HEK293T (cell line): ENCODE measurements around the gene UBL4A.

Experiments used
- ARNT ChIP-seq: fragments of 450-650 bp; IDR thresholded peaks from 2 replicates; pipeline ENCODE4 v1.6.1; 2017; ENCODE audit warnings: mild to moderate bottlenecking
- FOXK2 ChIP-seq: fragments of 450-650 bp; IDR thresholded peaks from 2 replicates; pipeline ENCODE4 v1.6.1; 2016; ENCODE audit warnings: mild to moderate bottlenecking
- FOXM1 ChIP-seq: fragments of 450-650 bp; IDR thresholded peaks from 2 replicates; pipeline ENCODE4 v1.6.1; 2017; ENCODE audit warnings: mild to moderate bottlenecking, borderline replicate concordance
- HDGF ChIP-seq: fragments of 450-650 bp; IDR thresholded peaks from 2 replicates; pipeline ENCODE4 v1.6.1; 2017; ENCODE audit warnings: antibody characterized with exemption, borderline replicate concordance
- SUZ12 ChIP-seq: fragments of 450-650 bp; IDR thresholded peaks from 2 replicates; pipeline ENCODE4 v1.6.1; 2016; ENCODE audit warnings: mild to moderate bottlenecking
- ZNF384 ChIP-seq: fragments of 450-650 bp; IDR thresholded peaks from 2 replicates; pipeline ENCODE4 v1.6.1; 2016

DNA sequence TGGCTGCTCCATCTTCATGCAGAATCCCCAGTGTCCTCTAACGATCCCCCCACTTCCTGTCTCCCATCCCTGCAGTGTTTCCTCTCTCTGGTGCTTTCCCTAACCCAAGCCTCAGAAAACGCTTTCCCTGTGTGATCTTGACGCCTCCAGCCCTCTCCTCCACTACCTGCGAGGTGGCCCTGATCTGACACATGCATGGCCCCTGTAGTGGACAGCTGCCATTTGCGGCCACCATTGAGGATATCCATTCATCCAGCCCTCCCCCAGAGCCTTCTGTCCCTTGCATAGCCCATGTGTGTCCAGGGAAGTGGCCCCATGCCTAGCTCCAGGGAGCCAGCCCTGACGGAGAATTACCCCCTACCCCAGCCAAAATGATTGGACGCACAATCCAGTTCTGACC is 3.1 kb downstream of the UBL4A start:
- TF ChIP-seq FOXK2 (no peak), FOXM1 (no peak), ARNT (no peak), SUZ12 (no peak), HDGF (no peak), ZNF384 (no peak)
